HG03039 (cell line): Measurements from ENCODE around the gene SCGB1C2.

ENCODE experiments used
- ATAC-seq: cut with Tn5 transposase; IDR thresholded peaks from one replicate; pipeline ENCODE4 v1.9.1; 2021; ENCODE audit warnings: mild to moderate bottlenecking, moderate library complexity; ENCODE audit not compliant: unreplicated experiment

Gene SCGB1C2

DNA sequence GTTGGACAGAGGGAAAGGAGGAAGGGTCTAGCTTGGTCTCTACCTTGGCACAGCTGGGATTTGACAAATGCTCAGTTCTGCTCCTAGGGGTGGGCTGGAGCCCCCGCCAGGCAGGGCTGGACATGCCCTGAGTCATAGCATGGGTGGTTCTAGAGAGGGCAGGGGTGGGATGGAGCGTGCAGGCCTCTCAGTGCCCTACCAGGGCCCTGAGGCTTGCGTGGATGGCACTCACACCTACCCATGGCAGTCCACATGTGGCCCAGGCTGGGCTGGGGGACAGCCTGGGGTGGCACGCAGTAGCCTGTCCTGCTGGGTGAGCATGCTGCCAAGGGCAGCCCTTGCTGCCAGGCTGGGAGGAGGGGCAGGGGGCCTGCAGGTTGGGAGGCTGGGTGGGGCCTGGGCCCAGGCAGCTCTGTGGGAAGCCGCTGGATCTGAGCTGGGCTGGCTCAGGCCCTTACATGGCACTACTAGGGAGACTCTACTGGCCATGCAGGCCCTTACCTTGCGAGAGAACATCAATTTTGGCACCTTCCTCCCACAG lies 32.8 kb downstream of the SCGB1C2 start:
- no peak for ATAC-seq

DNA sequence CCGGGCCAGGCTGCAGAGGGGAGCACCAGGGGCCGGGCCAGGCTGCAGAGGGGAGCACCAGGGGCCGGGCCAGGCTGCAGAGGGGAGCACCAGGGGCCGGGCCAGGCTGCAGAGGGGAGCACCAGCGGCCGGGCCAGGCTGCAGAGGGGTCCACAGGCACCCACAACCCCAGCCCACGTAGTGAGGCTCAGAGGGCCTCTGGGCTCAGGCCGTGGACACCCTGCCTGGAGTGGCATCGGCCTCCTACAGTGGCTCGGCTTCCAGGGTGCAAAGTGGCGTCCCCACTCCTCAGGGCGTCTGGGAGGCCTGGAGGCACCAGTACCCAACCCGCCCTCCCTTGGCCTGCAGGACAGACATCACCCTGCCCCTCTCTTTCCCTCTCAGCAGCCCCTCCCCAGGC lies 34.5 kb downstream of the SCGB1C2 start:
- no peak for ATAC-seq

DNA sequence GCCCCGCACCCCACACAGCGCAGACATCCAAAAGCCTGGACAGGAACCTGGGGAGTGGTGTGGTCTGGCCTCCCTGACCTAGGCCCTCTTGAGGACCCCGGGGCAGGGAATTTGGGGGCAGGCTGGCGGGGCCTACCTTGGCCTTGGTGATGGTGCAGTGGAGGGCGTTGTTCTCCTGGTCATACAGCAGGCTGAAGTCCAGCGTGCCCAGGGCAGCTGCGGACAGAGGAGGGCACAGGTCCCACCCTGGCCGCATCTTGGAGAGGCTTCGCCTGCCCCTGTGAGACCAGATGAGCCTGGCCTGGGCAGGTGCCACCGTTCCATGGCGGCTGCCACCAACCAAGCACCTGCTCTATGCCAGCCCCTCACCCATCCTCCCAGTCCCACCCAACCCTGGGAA lies 35.0 kb downstream of the SCGB1C2 start:
- ATAC-seq = no peak

DNA sequence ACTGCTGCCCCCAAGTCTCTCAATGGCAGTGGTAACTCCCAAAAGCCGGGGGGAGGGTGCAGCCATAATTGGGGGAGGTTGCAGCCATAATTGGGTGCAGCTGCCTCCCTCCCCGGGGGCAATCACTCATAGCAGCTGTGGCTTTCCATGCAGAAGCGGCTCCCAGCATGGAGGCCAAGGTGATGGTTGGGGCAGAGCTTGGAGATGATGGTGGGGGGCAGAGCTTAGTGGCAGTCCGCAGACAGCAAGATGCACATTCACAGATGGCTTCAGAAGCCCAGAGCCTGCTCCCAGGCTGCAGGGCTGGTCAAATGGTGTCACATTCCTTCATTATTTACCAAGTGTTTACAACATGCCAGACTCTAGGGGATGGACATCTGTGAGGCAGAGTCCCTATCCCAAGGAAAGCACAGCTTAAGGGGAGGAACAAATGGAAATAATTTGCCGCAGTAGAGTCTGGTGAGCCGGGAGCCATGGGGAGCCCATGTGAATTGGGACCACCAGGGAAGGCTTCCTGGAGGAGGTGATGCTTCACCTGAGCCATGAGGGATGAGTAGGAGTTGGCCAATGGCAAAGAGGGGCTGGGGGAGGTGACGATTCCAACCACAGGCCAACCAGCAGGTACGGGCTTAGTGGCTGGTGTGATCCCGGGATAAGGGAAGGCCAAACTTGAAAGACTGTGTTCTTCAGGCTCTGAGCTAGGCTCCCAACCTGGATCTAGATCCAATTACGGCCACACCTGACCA lies 36.0 kb downstream of the SCGB1C2 start:
- no peak for ATAC-seq

DNA sequence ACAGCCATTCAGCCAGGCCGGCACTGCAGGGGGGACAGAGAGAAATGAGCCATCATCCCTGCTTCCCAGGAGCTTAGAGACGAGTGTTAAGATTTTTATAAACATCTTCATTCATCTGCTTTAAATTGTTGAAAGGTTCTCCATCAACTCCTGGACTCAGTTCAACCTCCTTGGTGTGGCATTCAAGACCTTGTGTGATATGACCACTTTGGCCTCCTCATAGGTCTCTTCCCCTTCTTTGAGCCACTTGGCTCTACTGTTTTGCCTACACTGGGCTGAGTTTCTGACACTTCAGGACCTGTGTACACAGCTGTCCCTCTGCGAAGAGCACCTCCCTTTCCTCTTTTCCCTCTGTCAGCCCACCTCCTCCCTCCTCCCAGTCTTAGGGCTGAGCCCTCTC lies 39.8 kb downstream of the SCGB1C2 start:
- ATAC-seq = no peak

DNA sequence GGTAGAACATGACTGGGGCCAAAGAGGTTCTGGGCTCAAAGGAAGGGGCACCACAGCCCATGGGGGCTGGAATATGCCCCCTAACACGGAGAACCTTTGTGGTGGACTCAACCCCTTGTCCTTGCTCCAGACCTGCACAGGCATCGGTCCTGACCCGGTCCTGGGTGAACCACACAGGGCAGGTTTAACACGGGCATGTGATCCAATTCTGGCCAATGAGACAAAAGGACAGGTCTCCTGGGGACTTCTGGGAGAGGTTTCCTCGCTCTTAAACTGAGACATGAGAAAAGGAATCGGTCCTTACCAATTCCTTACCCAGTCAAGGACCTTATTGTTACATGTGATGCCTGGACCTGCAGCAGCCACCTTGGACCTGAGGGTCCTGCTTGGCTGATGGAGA lies 40.4 kb downstream of the SCGB1C2 start:
- no peak for ATAC-seq

DNA sequence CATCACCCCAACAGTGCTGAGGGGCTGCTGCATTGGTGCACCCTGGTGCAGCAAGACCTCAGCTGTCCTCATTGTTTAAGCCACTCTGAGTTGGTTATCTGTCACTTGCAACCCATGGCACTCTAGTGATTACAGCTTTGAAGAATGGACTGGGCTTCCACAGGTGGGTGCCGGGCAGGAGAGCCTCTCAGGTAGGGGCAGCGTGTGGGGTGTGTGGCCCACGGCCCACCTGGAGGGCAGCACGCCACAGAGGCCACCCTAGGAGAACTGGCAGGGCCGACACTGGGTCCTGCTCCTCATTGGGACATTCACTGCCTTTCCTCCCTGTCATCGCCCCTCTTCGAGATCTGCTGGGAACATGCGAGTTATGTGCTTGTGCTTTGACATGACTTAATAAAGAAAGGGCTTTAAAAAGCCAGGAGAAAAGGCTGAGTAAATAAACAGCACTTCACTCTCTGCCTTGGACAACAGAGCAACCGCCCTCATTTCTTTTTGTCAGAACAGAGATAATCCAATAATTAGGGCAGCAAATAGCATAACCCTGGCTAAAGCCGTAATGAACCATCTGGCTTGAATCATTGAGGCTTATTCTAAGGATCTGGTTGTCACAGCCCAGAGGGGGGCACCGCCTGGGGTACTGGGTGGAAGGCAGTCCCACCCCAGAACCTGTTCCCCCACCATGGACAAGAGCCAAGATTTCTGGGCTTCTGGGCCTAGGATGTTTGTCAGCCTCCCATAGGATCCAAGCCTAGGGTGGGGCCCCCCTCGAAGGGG lies 41.1 kb downstream of the SCGB1C2 start:
- ATAC-seq = no peak

DNA sequence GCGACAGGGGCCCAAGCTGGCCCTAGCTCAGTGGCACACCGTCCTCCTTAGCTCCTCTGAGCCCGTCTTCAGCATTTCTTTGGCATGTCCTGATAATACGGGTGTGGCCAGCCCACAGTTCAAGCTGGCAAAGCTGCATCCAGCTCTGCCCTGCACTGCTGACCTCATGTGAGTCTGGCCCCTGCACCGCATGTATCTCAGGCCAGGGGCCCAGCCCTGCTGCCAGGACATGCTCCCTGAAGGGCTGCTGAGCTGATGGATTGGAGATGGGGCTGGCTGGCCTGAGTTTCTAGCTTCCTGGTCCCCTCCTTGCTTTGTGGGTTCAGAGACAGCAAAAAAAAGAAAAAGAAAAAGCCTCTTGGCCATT lies 41.7 kb downstream of the SCGB1C2 start:
- ATAC-seq = no peak

DNA sequence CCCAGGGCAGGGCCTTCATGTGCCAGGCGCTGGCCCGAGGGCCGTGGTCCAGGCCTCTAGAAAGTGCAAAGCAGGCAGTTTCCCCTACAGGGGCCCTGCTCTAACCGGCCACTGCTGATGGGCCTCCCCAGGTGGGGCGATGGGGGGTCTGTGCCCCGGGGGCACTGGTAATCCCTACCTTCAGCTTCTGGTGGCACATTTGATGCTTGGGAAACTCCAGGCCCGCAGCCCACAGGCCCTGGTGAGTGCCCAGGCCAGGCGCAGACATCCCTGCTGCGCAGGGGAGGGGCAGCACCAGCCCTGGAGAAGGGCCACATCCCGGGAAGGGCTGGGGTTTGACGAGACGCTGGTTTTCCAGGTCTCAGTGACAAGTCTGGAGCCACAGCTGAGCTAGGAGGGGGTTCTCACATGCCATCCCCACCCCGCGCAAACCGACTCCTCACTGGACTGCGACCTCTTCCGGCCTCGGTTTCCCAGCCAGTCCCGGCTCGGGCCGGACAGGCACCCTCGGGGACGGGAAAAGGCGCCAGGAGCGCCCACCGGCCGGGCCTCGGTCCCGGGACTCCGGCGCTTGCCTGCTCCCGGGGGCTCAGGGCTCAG lies 42.5 kb downstream of the SCGB1C2 start:
- ATAC-seq = no peak

DNA sequence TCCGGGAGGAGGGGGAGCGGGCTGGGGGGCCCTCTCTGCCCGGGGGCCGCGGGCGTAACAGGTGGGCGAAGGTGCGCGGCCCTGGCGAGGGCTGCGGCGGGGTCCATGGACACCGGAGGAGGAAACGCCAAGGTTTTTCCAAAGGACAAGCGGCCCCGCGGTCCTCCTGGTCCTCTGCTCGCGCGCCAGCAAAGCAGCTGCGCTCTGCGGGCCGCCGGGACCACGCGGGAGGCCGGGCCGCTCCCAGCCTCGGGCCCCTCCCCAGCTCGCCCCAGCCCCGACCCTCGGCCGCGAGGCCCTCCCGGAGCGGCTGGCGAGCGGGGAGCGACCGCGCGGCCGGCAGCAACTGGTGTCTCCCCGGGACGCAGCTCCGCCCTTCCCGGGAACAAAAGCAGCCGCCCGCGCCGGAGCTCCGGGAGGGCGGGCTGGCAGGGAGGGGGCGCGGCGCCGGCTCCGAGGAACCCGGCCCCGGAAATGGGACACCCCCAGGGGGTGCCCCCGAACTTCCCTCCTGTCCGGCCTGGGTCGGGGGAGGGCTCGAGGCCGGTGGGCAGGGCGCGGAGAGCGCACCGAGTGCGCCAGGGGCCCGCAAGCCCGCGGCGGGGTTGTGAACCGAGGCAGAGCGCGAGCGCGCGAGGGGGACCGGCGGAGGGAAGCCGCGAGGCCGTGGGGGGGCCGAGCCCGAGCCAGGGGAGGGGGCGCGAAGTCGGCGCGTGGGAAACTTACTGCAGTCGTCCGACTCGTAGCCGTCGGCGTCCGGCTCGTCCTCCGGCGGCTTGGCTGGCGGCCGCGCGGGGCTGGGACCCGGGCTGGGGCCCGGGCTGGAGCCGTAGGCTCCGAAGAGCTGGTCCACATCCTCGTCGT lies 43.2 kb downstream of the SCGB1C2 start:
- no peak for ATAC-seq

DNA sequence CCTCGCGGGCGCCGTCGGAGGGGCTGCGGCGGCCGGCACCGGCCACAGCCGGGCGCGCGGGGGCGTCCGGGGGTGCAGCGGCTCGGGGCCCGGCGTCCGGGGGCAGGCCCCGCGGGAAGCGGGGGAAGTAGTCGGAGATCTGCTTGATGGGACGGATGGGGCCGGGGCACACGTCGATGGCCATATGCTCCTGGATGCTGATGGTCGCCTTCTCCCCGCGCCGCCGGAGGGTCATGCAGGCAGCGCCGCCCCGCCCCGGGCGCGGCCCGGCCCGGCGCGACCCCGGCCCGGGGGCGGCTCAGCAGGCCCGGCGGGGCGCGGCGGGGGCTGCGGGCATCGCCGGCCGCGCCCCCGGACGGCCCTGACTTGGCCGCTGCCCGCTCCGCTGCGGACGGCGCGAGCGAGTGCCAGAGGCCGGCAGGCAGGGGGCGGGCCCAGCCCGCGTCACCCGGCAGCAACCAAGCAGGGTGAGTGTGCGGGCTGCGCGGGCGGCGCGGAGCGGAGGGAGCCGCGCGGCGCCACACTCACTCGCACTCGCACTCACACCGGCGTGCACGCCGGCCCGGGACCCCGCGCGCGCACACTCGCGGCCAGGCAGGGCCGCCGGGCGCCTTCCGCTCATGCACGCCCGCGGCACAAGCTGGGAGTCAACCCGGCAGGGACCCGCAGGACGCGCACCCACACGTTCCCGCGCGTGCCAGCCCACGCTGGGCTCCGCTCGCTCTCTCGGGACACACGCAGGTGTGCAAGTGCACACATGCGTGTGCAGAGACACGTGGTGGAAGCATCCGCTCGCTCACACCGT lies 44.1 kb downstream of the SCGB1C2 start, which contains the start of gene DOC2B:
TSS of gene DOC2B (minus strand) at position 406 of the 805 bp plus-strand sequence. CDS start at position 235, 171 bp downstream.
- no peak for ATAC-seq

DNA sequence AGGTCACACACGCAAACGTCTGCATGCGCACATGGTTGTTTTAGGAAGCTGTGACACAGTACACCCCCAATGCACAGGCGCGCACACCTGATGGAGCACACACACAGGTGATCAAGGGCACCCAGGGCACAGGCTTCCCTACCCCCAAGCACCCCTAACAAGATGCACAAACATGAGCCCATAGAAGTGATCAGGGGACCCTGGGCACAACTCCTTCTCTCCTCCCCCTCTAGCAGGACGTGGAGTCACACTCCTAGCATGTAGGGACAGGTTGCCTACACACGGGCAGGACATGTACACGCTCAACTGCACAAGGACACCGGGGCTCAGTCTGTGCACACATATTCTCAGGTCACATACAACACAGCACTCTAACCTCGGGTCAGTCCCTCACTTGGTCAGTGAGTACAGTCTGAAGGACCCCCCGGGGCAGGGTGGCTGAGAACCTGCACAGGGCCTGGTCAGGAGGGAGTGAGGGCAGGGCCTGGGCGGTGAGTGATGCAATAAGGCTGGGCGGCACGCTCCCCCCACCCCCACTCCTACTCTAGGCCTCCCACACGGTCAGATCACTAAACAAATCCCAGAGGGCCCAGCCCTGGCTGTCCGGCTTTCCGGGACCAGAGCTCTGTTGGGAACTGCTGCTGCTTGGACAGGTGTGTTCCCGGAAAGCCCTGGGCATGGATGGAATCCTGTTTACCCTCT lies 44.8 kb downstream of the SCGB1C2 start:
- no peak for ATAC-seq

DNA sequence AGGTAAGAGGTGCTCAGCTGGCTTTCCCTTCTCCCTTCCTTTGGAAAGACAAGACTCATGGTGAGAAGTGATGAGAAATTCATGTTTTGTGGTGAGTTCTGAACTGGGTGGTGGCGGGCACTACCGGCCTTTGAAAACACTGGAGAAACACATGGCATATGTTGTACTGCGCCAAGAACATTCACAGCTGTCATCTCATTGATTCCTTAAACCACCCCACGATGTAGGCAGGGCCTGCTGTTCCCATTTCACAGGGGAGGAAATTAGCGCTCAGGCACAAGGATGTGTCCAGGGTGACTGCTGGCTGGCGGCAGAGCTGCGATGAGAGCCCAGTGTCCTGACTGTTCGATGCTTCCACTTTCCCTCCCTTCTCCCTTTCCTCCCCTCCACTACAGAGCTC lies 45.7 kb downstream of the SCGB1C2 start:
- no peak for ATAC-seq

DNA sequence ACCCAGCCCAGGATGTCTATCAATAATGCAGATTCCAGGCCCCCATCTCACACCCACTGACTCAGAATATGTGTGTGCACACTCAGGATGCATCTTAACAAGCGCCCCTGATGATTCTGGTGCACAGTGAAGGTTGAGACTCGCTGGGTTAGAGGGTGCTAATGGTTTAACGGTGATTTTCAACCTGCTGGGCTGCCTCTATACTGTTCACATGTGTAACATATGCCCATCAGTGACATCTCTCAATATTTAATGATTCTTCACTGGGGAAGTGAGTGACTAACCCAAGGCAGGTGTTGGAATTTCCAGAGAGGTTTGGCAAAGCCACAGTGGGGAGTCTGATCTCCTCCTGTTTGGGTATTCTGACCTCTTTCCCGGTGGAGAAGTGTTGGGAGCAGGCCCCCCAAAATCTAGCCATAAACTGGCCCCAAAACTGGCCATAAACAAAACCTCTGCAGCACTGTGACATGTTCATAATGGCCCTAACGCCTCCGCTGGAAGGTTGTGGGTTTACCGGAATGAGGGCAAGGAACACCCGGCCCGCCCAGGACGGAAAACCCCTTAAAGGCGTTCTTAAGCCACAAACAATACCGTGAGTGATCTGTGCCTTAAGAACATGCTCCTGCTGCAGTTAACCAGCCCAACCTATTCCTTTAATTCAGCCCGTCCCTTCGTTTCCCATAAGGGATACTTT lies 48.2 kb downstream of the SCGB1C2 start:
- ATAC-seq = no peak

DNA sequence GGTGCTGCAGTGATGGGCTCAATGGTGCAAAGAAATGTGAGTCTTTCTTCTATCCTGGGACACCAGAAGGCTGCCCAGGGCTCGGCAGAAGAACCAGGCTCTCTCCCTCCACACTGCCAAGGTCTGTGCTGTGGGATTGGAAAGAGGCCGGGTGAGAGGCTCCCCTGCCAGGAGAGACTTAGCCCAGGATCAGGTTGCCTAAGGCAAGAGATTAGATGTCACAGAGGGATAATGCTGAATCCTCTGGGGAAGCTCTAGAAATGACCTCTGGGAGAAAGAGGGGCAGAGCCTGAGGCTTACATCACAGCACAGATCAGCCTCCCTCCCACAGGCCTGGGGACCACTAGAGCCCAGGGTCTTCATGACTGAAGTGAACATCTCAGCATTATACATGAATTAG lies 49.8 kb downstream of the SCGB1C2 start:
- ATAC-seq = no peak
